Right atrium auricular region (tissue), 2 donors: Measurements from ENCODE around the gene VCPKMT. TPM values are rescaled to one million over a fixed set of nuclear protein-coding genes. Genes with fewer than 3 reads are reported as not detected.

ENCODE experiments used
- DNase-seq: peaks from one replicate; pipeline ENCODE4 v3.0.0-alpha.2; 2019; ENCODE audit warnings: low spot score
- H3K27ac ChIP-seq, 2 donors: fragments of 200-600 bp; sonication (generic); 1 replicate in 1 of 2; 2 replicates in 1 of 2; pipeline ENCODE4 v1.5.1; 2016 to 2019
- H3K27me3 ChIP-seq, 2 donors: fragments of 200-600 bp; sonication (generic); one replicate each; pipeline versions ENCODE4 v1.5.1 to v1.6.0; 2017 to 2019
- H3K36me3 ChIP-seq: fragments of 200-600 bp; sonication (generic); one replicate; pipeline ENCODE4 v1.5.1; 2016
- H3K4me1 ChIP-seq, 2 donors: fragments of 200-600 bp; sonication (generic); one replicate each; pipeline versions ENCODE4 v1.5.1 to v1.6.0; 2017 to 2019
- H3K4me3 ChIP-seq, 2 donors: fragments of 200-600 bp; sonication (generic); 1 replicate in 1 of 2; 2 replicates in 1 of 2; pipeline ENCODE4 v1.5.1; 2017 to 2019; ENCODE audit warnings: mild to moderate bottlenecking in 1 of 2, moderate library complexity in 1 of 2
- H3K9me3 ChIP-seq, 2 donors: fragments of 200-600 bp; sonication (generic); one replicate each; pipeline ENCODE4 v1.5.1; 2019
- CTCF ChIP-seq, 2 donors: fragments of 200-600 bp; sonication (generic); IDR thresholded peaks; one replicate each; pipeline ENCODE4 v1.5.1; 2019; ENCODE audit warnings: antibody characterized with exemption in 2 of 2
- total RNA-seq, 2 donors: library from RNA; depleted of rRNA; stranded (reverse); fragments of >200 nt; gene quantifications; one replicate each; pipeline ENCODE4 v1.1.0, GENCODE V29; 2016

Gene VCPKMT
- total RNA-seq, 2 donors from 2014 or later = 1.5 to 2.4 TPM

DNA sequence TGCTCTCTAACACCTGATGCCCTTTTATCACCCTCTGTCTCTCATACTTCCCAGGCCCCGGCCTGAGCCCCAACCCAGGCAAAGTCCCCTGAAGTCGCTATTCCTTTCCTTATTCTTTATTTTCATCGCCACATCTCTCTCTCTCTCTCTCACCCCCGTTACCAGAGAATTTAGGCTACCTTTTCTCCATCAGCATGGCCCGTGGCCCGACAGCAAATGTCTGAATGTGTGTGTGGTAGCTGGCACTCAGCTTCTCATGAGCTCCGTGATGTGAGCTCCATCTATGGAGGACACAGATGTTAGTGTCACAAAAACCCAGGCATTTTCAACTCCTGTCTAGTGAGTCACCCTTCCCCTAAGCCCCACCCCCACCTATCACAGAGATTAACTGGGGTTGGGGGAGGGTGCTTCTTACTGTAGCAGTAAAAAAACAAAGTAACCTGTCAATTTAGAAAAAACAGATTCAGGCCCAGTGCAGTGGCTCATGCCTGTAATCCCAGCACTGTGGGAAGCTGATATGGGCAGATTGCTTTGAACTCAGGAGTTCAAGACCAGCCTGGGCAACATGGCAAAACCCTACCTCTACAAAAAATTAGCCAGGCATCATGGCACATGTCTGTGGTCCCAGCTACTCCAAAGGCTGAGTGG, 53.8 kb downstream of the VCPKMT start:
- Histone ChIP-seq H3K27me3 (no peaks in the 10 kb centered on the region), H3K4me3 (no peak overlapping the region), H3K36me3 (no peaks in the 10 kb centered on the region), H3K9me3 (no peaks in the 10 kb centered on the region), H3K4me1 (peaks cover 0 to 26% of the 10 kb centered on the region in 2 donors), H3K27ac (peak overlapping the region; percentile 56 to 71)
- no peak for DNase-seq
- no peak for TF ChIP-seq CTCF (IDR thresholded peaks at IDR 0.05)

DNA sequence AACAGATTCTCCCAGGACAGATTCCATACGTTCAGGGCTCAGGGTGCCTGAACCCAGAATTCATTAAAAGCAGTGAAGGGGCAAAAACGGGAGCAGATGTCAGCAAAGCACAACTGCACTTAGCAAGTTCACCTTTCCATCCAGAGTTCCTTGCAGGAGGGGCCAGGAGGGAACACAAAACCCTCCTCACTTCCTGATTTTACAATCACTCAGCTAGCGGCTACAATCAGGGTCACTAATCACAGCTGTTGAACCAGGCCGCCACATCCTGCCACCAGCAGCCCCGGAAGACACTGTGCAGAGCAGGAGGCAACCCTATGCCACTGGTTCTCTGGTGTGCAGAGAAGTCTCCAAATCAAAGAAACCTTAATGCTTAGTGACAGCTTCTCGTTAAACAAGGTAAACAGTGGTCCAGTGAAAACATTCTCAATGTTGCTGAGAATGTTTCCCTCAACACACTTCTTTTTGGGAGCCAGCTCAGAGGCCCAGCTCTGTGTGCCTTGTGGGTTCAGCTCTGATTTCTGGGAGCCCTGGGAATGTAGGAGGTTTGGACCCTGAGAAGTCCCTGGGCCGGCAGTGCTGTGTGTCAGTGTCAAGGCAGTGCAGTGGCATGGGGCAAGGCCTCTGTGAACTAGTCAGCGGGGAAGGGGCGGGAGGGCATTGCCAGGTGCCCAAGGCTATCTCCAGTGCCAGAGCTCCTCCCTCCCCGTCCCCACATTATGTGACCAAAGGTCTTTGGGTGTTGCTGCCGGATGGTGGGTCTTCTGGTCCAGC, 54.5 kb downstream of the VCPKMT start:
- H3K27ac ChIP-seq = peak overlapping the region; percentile 56 to 71
- no peaks in the 10 kb centered on the region for H3K36me3 ChIP-seq
- no peaks in the 10 kb centered on the region for H3K9me3 ChIP-seq
- peaks cover 0 to 26% of the 10 kb centered on the region in 2 donors for H3K4me1 ChIP-seq
- DNase-seq = no peak
- H3K27me3 ChIP-seq = no peaks in the 10 kb centered on the region
- H3K4me3 ChIP-seq = no peak overlapping the region
- no peak for TF ChIP-seq CTCF (IDR thresholded peaks at IDR 0.05)

DNA sequence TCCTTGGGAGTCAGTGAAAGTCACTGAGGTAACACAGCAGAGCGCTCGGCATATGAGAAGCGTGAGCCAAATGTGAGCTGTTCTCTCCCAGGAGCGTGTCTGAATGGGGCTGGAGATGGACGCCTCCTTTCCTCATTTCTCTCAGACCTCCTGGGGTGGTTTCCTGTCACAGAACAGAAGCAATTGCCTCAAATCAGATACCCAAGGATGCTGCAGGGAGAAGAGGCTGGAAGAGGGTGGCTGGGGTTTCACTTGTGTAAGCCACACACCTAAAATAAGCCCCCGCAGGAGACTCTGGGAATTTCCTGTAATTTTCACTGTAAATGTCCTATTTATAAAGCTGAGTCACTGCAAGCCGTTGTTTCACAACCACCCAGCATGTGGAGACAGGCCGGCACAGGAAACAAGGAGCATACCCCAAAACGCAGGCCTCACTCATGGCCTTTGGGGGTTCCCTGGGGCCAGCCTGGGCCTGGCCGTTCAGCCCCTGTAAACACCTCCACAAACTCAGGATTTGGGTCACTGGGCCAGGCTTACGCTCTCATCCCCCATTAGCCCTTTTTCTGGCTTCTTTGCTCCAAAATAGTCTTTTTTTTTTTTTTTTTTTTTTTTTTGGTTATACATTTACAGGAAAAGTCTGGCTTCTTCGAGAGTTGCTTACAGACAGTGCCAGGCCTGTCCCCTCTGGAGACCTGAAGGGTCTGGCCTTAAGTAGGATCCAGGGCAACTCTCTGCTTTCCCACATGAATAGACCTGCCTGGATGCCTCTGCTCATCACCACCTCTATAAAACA, 55.3 kb downstream of the VCPKMT start:
- Histone ChIP-seq H3K4me1 (peaks cover 0 to 26% of the 10 kb centered on the region in 2 donors), H3K27ac (peak overlapping the region; percentile 56 to 71), H3K9me3 (no peaks in the 10 kb centered on the region), H3K27me3 (no peaks in the 10 kb centered on the region), H3K36me3 (no peaks in the 10 kb centered on the region), H3K4me3 (no peak overlapping the region)
- peak; percentile 79 for DNase-seq
- no peak for TF ChIP-seq CTCF (IDR thresholded peaks at IDR 0.05)

GRCh38 chr14:50059763-50060616, 56.4 kb downstream of the VCPKMT start:
- no peaks in the 10 kb centered on the region for H3K9me3 ChIP-seq
- TF ChIP-seq CTCF (IDR thresholded peaks at IDR 0.05) = no peak
- no peaks in the 10 kb centered on the region for H3K27me3 ChIP-seq
- no peak for DNase-seq
- peaks cover 0 to 26% of the 10 kb centered on the region in 2 donors for H3K4me1 ChIP-seq
- H3K4me3 ChIP-seq = no peak overlapping the region
- H3K36me3 ChIP-seq = no peaks in the 10 kb centered on the region
- H3K27ac ChIP-seq = peak overlapping the region; percentile 56 to 71

Other genes with a start within 250 kb of the VCPKMT start
- 10 to 100 TPM; 21.4 to 25.1 TPM for gene ARF6, start 223.5 kb downstream of the VCPKMT start, total RNA-seq
- 10 to 100 TPM; 23.7 to 31.0 TPM for gene SOS2, start 115.0 kb upstream of the VCPKMT start, total RNA-seq
- 1 to 10 TPM; 4.0 to 8.3 TPM for gene L2HGDH, start 195.7 kb upstream of the VCPKMT start, total RNA-seq
- gene DMAC2L, start 195.8 kb upstream of the VCPKMT start, total RNA-seq = 10 to 100 TPM; 10.1 to 22.8 TPM